Subcutaneous adipose tissue (tissue), 4 donors: Measurements from ENCODE around the gene TPRN. TPM values are rescaled to one million over a fixed set of nuclear protein-coding genes. Genes with fewer than 3 reads are reported as not detected.

Source experiments
- total RNA-seq, 4 donors: library from RNA; depleted of rRNA; stranded (reverse); fragments of >200 nt; gene quantifications; one replicate each; pipeline ENCODE4 v1.1.0, GENCODE V29; 2016
- TF ChIP-seq, protein P1 (sequence below): fragments of 450-650 bp; IDR thresholded peaks from one replicate; pipeline ENCODE4 v1.5.1; 2016; ENCODE audit warnings: low read depth, mild to moderate bottlenecking, control low read depth, antibody characterized with exemption, moderate library complexity

The TPRN gene
- total RNA-seq, 4 donors from 2014 or later = 1.8 to 10.5 (median 4.9) TPM

- TF ChIP-seq, protein P1, sequence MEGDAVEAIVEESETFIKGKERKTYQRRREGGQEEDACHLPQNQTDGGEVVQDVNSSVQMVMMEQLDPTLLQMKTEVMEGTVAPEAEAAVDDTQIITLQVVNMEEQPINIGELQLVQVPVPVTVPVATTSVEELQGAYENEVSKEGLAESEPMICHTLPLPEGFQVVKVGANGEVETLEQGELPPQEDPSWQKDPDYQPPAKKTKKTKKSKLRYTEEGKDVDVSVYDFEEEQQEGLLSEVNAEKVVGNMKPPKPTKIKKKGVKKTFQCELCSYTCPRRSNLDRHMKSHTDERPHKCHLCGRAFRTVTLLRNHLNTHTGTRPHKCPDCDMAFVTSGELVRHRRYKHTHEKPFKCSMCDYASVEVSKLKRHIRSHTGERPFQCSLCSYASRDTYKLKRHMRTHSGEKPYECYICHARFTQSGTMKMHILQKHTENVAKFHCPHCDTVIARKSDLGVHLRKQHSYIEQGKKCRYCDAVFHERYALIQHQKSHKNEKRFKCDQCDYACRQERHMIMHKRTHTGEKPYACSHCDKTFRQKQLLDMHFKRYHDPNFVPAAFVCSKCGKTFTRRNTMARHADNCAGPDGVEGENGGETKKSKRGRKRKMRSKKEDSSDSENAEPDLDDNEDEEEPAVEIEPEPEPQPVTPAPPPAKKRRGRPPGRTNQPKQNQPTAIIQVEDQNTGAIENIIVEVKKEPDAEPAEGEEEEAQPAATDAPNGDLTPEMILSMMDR = no peak
Observed at GRCh38 chr9:137202966-137203365, 2.4 kb upstream of the TPRN start.

DNA sequence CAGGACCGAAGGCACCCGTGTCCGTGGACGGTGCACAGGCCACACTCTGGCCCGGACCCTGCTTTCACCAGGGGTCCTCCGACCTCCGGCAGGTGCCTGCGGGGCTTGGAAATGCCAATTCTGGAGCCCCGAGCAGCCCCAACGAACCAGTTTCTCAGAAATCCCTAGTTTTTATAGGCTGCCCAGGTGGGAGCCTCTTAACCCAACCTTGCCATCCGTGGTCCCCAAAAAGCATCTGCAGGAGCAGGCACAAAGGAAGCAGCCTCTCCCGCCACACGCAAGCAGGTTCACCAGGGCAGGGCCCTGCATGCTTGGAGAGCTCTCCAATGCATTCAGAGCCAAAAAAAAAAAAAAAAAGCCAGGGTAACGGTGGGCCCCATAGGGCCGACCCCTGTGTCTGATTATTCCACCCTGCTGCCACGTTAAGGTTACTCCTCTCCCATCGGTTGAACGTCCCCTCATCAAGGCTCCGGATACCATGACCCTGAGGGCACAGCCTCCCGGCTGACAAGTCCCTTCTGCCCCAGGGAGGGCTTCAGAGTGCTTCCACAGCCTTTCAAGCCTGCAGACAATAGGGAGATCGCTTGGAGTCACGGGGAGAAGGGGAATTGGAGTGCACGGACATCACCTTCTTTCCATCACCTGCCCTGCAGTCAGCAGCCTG lies 796 bp upstream of the TPRN start:
- TF ChIP-seq, protein P1 = no peak

DNA sequence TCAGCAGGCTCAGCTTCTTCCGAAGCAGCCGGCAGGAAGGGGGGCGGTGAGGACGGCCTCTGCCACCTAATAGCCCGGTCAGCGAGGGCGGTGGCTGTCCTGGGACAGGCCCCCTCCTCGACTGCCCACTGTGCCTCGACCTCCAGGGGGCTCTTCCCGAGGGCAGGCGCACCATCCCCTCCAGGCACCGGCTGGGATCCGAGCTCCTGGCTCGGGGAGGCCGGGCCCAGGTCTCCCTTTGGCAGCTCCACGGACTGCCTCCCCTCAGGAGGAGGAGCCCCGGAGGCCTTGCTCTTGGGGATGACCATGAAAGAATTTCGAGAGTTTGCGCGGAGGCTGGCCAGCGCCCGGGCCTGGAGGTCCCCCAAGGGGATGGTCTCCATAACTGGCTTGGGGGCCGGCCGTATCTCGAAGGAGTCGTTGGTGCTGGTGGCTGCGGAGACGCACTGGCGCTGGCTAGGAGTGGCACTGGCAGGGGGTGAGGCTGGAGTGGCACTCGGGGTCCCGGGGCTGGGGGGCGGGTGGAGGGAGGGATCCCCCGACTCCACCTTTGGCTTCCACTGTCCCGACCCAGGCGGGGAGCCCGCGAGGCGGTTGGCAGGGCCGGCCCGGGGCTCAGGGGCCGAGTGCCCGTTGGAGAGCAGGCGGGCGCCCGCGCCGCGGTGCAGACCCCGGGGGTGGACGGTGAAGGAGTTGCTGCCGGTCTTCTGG lies 975 bp downstream of the TPRN start:
- TF ChIP-seq, protein P1 = no peak

DNA sequence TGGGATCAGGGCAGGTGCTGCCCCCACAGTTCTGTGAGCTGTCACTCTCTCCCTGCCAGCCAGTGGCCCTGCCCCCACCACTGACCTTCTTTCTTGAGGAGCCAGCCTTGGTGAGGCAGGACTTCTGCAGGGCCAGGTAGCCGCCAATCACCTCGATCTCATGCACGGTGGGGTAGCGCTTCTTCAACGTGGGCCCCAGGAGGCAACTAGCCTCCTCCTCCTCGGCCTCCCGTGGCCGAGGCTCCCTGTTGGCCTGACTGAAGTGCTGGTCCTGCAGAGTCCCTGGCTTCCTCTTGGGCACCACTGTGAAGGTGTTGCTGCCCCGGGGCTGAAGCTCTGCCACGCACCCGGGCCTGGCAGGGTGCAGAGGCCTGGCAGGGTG lies 1.6 kb downstream of the TPRN start:
- TF ChIP-seq, protein P1 = no peak

- TF ChIP-seq, protein P1 = no peak
Observed at GRCh38 chr9:137198051-137198901, 2.3 kb downstream of the TPRN start.

DNA sequence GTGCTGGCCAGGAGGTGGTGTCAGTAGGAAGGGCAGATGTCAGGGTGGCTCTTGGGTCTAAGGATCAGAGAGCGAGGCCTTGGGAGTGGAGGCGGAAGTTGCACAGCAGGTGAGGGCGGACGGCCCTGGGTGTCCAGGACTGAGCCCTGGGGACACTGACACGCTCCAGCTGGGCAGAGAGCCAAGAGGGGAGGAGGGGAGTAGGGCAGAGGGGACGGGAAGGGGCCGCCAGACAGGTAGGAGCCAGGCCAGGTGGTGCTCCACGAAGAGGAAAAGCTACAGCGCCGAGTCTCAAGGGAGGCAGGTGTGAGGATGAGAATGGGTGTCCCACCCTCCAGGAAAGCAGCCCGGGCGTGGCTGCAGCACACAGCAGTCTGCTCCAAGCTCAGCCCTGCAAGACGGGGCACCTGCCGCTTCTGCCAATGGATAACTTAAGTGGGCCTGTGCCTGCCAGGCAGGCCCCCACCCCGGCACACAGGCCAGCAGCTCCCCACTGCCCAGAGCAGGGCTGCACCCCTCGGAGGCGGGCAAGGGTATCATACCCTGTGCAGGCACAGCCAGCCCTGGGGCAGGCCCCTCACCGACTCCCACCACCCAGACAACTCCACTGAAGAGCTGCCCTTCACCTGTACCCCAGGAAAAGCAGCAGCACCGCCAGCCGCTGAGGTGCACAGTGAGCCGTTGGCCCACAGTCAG lies 4.9 kb downstream of the TPRN start:
- TF ChIP-seq, protein P1 = no peak

DNA sequence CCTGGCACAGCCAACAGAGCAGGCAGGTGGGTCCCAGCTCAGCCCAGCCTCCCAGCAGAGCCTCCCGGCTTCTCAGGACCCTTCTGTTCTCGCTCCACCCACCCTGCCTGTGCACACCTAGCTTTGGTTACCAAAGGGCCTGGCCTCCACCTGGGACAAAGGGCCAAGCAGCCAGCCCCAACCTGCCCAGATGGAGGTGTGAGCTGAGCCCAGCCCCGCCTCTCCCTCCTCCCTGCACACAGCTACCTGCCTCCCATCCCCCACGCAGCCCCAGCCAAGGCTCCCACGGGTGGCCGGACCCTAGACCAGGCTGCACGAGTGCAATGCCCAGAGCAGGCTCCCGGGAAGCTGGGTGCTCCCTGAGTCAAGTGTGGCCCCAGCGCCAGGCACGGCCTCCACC lies 5.6 kb downstream of the TPRN start:
- TF ChIP-seq, protein P1 = no peak
